CD4-positive, alpha-beta T cell treated with Interleukin-21 for 1 hour (primary cell): Measurements from ENCODE around the gene C3orf70.

Source experiments
- DNase-seq: peaks from one replicate; pipeline ENCODE4 v3.0.0-alpha.2; 2020

The C3orf70 gene

DNA sequence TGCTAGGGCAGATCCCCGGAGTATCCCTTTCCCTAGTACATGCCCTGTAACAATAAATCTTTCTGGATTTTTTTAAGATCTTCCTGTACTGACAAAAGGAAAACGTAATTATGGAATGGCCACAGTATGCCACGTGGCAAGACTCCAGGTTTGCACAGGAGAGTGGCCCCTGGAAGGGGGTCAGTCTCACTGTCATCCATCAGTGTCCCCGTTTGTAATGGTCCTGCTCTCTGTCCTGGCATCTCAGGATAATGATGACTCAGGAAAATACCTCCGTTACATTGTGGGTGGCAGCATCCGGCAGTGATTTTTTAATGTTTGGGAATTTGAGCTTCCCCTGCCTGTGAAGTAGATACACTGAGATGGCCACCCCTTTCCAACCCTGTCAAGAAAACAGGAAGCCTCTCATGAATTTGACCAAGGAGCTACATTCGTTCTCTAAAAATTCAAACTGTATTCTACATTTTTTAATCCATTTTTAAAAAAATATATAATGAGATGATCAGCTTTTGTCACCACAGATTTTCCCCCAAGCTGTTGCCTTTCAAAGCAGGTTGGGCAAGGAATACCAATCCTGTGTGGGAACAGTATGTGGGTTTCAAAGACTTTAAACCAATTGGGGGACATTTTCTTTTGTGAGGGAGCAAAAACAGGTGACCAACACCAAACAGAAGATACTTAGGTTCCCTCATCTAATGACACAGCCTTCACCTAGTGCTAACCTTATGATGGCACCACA lies 110.4 kb downstream of the C3orf70 start:
- no peak for DNase-seq

- DNase-seq, result no peak
These were observed 111.3 kb downstream of the C3orf70 start for GRCh38 chr3:185041540-185041939.

GRCh38 chr3:185040425-185040824 lies 112.4 kb downstream of the C3orf70 start:
- no peak for DNase-seq

DNA sequence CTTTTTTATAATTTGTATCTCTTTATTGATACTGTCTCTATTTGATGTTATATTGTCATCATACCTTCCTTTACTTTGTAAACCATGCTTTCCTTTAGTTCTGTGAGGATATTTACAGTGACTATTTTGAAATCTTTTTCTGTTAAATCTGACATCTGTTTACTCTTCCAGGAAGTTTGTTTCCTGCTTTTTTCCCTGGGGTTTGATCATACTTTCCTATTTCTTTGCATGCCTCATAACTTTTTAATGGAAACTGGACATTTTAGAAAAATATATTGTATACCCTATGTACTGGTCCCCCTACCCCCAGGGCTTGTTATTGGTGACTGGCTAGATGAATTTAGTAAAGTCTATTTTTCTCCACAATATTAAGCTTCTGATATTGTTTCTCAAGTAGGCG lies 115.1 kb downstream of the C3orf70 start:
- no peak for DNase-seq

DNA sequence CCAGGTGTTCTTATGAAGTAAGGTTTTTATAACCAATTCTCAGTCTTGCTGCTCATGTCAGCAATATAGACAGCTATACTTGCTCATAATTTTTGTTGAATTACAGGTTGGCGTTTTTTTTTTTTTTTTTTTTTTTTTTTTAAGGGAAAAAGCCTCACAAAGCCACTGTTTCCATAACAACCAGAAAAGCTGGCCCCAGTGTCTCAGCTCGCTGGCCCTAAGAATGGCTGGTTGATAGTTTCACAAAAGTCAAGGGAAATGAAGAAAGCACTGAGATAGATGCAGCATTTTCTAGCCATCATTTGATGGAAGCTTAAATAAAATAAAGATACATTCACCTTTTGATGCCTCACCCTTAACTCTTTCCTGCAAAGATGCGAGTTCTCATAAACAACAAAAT lies 121.9 kb downstream of the C3orf70 start:
- DNase-seq, result no peak

DNA sequence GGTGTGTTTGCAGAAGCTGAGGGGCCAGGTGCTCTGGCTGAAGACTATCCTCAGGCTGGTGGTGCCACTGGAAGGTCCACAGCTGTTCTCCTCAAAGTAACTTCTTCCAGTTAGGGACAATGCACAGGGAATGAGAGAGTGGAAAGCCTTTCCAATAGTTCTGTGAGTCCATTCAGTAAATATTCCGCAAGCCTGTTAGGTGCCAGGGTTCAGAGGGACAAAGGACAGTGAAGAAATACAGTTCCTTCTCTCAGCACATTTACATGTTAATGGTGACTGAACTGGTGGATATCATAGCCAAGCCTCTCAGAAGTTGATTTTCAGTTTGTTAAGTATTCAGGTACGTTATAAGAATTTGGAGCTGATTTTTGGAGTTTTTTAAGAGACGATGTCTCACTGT lies 122.5 kb downstream of the C3orf70 start:
- DNase-seq, result no peak

DNA sequence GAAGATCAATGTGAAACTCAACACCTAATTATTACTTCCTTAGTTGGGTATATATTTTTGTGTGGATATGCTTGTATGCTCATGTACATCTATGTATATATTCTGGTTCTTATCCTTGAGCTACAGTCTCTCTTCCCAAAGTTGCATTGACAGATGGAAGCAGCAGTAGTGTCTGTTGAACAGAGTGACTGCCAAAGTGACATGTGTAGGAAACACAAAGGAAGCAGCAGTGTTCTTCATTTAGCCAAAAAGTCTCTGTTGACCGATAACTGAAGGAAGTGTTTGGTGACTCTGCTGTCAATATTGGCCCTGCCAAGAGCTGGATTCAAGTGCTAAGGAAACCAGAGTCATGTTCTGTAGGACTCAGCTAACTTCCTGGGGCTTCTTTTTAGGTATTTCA lies 123.8 kb downstream of the C3orf70 start:
- DNase-seq, result no peak

DNA sequence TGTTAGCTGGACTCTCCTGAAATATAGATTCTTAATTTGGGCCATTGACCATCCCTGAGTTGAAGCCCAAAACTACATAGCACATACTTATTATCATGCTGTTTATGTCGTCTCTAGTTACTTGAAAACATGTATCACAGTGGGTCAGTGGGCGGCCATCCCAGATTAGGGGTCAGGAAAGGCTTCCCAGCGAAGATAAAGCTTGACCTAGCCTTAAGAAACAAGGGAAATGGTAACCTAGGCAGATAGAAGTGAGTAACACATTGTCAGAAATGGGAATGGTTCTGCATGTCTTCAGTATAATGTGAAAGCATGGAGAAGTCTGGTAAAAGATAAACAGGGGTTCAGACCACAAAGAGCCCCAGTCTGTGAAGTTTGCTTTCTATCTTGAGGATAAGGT lies 124.7 kb downstream of the C3orf70 start:
- no peak for DNase-seq
